ENCODE results near the gene KRTAP10-4.
"Not testable (repeated sequence)": the region's sequence is repeated elsewhere in the genome, so short reads cannot be mapped to it uniquely, and the experiment has no call there.

Gene KRTAP10-4

GRCh38 chr21:44573630-44574456 is at the start of gene KRTAP10-4:
TSS of gene KRTAP10-4 (plus strand) at chr21:44573729. CDS start at chr21:44573759, 30 bp downstream.
- DNase-seq (ENCODE audit: low read depth): not testable (repeated sequence)

- DNase-seq (ENCODE audit: low read depth): no peak
These were observed 48.8 kb upstream of the KRTAP10-4 start for GRCh38 chr21:44524414-44525371.

- no peak for DNase-seq (ENCODE audit: low read depth)
These were observed 48.0 kb upstream of the KRTAP10-4 start for GRCh38 chr21:44525391-44526095.

GRCh38 chr21:44526096-44526997 is 47.2 kb upstream of the KRTAP10-4 start:
- no peak for DNase-seq (ENCODE audit: low read depth)

- no peak for DNase-seq (ENCODE audit: low read depth)
These were observed 46.2 kb upstream of the KRTAP10-4 start for GRCh38 chr21:44527156-44527982.

- DNase-seq (ENCODE audit: low read depth): no peak
These were observed 45.4 kb upstream of the KRTAP10-4 start for GRCh38 chr21:44527983-44528633.

GRCh38 chr21:44528634-44528995 is 44.9 kb upstream of the KRTAP10-4 start:
- DNase-seq (ENCODE audit: low read depth): no peak

GRCh38 chr21:44529011-44529421 is 44.5 kb upstream of the KRTAP10-4 start:
- no peak for DNase-seq (ENCODE audit: low read depth)

GRCh38 chr21:44529503-44530125 is 43.9 kb upstream of the KRTAP10-4 start:
- DNase-seq (ENCODE audit: low read depth): no peak

- DNase-seq (ENCODE audit: low read depth): no peak
These were observed 43.2 kb upstream of the KRTAP10-4 start for GRCh38 chr21:44530221-44530902.

GRCh38 chr21:44530903-44531605 is 42.5 kb upstream of the KRTAP10-4 start:
- DNase-seq (ENCODE audit: low read depth): no peak

- DNase-seq (ENCODE audit: low read depth): no peak
These were observed 41.6 kb upstream of the KRTAP10-4 start for GRCh38 chr21:44531606-44532564.

- no peak for DNase-seq (ENCODE audit: low read depth)
These were observed 40.8 kb upstream of the KRTAP10-4 start for GRCh38 chr21:44532712-44533111.

- no peak for DNase-seq (ENCODE audit: low read depth)
These were observed 40.2 kb upstream of the KRTAP10-4 start for GRCh38 chr21:44533121-44533890.

GRCh38 chr21:44533891-44534627 is 39.5 kb upstream of the KRTAP10-4 start:
- no peak for DNase-seq (ENCODE audit: low read depth)
